AG10803 (cell line): ENCODE results near the gene TNKS1BP1.

Experiments
- DNase-seq: peaks from one replicate; pipeline ENCODE4 v3.0.0; 2010; ENCODE audit warnings: low read depth
- H3K4me3 ChIP-seq: 2 replicates; pipeline ENCODE4 v1.5.1; 2011; ENCODE audit warnings: mild to moderate bottlenecking, low read length, control low read depth
- CTCF ChIP-seq: conservative IDR thresholded peaks from 2 replicates; pipeline ENCODE4 v1.5.1; 2011; ENCODE audit warnings: mild to moderate bottlenecking, low read length, control low read depth, inconsistent platforms

Gene TNKS1BP1

GRCh38 chr11:57276169-57276970 lies 48.4 kb downstream of the TNKS1BP1 start:
- TF ChIP-seq CTCF, result no peak
- H3K4me3 ChIP-seq, result no peak overlapping the region
- no peak for DNase-seq

GRCh38 chr11:57275582-57275981 lies 49.2 kb downstream of the TNKS1BP1 start:
- no peak for DNase-seq
- no peak overlapping the region for H3K4me3 ChIP-seq
- no peak for TF ChIP-seq CTCF

GRCh38 chr11:57274904-57275498 lies 49.8 kb downstream of the TNKS1BP1 start:
- no peak for DNase-seq
- TF ChIP-seq CTCF, result no peak
- H3K4me3 ChIP-seq, result no peak overlapping the region

- TF ChIP-seq CTCF, result no peak
- DNase-seq, result no peak
These were observed 51.2 kb downstream of the TNKS1BP1 start for GRCh38 chr11:57273448-57274058.

GRCh38 chr11:57269571-57270021 lies 55.2 kb downstream of the TNKS1BP1 start:
- TF ChIP-seq CTCF, result no peak
- DNase-seq, result no peak
- H3K4me3 ChIP-seq, result no peak overlapping the region

More at GRCh38 chr11:57273448-57274058, 51.2 kb downstream of the TNKS1BP1 start:
- no peak overlapping the region for H3K4me3 ChIP-seq

GRCh38 chr11:57266157-57266556 lies 58.6 kb downstream of the TNKS1BP1 start:
- H3K4me3 ChIP-seq, result no peak overlapping the region
- no peak for TF ChIP-seq CTCF
- no peak for DNase-seq
